ENCODE results near the gene LYRM9.
"Not testable (repeated sequence)": the region's sequence is repeated elsewhere in the genome, so short reads cannot be mapped to it uniquely, and the experiment has no call there.

LYRM9 gene

DNA sequence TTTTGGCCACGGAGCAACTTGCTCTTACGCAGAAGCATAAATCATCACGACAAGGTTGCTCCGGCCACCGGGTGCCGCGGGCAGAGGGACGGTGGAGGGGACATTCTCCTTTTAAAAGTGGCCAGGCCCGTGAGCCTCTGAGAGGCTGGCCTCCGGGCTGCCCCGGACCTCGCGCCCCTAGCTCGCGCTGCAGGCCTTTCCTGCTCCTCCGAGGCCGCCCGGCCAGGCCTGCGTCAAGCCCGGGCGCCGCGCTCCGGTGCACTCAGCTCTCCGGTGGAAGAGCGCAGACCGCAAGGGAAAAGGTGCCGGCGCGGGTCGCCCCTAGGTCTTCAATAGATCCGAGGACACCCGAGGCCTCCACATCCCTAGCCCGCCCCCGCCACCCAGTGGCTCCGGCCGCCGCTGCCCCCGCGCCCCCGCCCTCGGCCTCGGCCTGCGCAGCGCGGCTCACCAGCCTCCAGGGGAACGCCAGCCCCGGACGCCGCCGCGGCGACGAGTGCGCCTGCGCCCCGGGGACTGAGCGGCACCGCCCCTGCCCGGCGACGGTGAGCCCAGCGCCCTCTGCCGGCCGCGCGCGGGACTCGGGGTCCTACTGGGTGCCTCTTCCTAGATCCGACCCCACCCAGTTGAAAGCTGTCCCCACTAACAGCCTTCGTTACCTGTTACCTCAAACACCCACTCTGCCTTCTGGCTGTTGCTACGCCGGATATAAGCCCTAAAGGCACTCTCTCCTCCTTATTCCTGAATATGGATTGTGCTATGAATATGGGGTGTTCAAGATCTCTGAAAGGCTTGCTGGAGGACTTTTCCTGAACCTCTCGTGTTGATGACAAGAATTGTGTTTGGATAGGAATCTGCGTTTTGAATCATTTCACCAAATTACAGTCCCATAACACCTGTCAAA is at the start of gene LYRM9:
Gene LYRM9 (minus strand): TSS at position 500 of the 904 bp plus-strand sequence. CDS start 10,671 bp downstream, outside the sequence.
- DNase-seq (ENCODE audit: low read depth, low spot score): peak; percentile 96

DNA sequence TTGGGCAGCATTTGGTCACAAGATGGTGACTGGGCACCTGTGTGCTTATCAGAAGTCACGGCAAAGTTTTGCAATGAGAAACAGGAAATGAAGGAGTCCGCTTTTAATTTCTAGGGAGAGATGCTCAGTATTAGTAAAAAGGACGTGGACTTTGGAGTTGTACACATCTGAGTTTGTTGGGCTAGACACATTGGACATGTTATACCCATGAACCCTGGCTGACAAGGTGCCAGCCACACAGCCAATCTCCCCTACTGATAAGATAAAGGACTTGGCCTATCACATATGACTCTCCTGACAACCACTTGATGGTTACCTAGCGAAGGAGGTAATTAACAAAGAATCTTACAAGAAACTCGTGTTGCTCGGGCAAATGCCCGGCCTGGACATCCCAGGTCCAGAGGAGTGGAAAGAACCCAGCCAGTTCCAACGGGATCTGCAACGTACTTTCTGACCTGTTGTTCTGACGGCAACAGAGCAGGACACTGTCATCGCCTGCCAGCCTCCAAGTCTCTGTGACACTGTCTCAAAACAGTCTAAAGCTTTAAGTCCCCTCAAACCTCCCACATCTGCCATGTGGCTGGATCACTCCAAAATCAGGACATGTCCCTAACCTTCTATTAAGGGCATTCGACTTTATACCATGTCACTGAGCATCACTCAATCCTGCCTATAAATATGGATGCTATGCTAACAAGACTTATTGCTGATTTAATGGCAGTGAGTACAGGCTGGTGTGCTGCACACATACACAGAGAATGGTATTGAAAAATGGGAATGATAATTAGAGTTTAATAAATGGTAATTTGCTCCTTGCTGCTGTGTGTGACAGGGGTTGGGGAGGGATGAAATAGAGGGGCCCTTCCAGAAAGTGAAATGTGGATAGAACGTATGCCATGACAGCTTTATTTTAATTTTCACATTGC is 47.6 kb upstream of the LYRM9 start:
- no peak for DNase-seq (ENCODE audit: low read depth, low spot score)

DNA sequence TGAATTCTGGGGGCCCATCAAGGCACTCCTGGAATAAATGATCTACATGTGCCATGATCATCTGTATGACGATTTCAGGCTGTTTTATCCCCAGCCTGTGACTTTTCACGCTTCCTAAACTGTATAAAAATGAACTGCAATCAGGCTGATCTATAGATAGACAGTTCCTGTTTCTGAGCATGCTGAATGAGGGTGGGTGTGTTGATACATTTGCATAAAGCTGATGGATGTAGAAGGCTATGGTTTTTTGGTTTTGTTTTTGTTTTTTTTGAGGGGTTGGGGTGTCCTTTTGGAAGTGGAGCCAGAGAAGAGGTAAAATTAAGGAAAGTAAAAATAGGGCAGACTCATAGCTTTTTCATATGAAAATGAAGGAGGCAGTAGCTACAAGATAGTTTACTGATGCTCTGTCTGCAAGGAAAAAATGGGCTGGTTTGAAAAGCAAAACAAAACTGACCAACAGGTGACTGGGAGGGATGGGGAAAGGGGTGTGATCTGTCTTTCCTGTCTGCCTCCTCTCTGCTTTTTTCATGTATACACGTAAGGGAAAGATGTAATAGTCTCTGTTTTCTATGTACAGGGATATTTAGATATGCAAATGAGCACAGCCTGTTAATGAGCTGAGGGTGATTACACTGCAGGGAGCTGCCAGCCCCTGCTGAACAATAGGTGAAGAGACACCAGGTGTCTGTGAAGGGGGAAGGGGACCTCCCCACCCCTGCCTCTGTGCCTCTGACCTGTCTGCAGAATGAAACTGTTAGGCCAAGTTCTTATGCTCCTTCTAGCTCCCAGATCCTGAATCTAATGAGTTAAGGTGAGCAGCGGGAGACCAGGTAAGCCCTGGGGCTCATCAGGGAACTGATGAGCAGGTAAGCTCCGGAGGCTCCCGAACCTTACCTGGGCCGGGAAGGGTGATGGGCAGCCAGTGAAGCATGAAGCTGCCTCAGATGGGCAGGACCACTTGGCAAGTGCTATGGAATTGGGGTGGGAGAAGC is 46.6 kb upstream of the LYRM9 start:
- no peak for DNase-seq (ENCODE audit: low read depth, low spot score)

DNA sequence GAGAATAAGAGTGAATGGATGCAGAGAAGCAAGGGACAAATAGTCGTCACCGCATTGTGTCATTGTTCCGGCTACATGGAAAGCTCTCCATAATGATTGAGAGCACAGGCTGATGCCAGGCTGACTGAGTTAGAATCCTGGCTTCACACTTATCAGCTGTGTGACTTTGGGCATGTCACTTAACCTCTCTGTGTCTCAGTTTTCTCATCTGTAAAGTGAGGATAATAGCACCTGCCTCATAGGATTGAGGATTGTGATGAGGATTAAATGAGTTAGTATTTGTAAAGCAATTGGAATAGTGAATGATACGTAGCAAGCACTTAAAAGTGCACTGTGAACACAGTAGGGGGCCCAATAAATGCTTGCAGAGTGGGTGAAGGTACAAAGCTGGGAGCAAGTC is 45.7 kb upstream of the LYRM9 start:
- DNase-seq (ENCODE audit: low read depth, low spot score): no peak

DNA sequence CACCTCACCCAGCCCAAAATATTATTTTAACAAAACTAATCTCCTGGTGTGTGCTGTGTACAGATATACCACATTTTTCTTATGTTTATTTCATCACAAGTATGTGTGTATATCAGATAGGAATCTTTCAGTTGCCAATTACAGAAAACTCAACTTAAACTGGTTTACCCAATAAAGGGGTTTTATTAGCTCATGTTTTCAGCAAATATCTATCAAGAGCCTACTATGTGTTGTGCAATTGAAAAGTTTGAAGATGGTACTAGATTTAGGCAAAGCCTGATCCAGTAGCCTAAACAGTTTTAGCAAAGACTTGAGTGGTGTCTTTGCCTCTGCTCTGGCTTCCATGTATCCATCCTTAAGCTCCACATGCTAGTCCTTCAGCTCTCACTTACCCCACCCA is 45.1 kb upstream of the LYRM9 start:
- no peak for DNase-seq (ENCODE audit: low read depth, low spot score)

DNA sequence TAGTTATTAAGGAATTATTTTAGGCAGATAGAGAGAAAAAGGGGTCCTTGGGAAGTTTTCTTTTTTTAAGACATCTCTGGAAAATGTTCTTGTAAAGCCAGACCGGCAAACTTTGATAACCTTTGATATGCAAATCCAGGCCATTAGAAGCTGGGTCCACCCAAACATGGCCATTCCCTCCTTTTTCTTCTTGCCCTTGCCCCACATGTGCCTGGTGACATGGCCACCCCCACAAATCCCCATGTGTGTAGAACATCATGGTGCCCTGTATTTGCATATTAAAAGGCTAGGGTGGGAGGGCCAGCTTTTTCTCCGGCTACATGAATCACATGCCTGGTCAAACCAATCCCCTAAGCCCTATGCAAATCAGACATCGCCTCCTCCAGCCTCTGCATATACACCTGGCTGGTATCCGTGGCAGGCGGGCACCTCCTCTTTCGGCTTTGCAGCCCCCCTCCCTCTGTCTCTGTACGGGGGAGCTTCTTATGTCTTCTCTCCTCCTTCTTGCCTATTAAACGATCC is 43.9 kb upstream of the LYRM9 start:
- no peak for DNase-seq (ENCODE audit: low read depth, low spot score)

DNA sequence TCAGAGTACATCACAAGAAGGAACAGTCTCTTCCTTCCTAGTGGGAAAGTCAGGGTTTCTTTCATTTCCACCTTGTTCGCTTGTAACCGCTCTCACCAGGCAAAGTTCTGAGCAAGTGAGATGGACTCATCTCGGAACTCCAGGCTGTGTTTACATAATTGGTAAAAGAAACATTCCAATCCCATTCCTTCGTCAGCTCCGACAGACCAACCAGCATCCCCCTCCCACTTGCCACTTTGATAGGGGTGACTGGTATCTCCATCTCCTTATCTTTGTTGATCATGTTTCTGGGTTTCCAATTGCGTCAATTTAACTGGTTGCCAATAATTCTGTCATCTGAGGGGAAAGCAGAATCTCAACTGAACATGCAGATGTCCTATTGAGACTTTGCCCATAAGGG is 36.8 kb upstream of the LYRM9 start:
- no peak for DNase-seq (ENCODE audit: low read depth, low spot score)

DNA sequence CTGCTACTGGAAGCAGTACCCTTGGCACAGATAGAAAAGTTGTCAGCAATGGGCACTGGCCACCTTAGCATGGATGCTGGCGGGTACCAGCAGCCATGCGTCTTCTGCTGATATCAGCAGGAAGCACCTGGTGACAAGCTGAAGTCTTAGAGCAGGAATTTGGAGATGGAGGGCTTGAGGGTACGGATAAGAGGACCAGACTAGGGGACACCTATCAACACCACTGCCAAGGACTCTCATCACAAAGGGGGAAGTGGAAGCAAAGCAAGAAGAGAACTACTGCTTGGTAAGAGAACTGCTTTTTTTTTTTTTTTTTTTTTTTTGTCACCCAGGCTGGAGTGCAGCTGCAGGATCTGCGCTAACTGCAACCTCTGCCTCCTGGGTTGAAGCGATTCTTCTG is 35.4 kb upstream of the LYRM9 start:
- DNase-seq (ENCODE audit: low read depth, low spot score): no peak

DNA sequence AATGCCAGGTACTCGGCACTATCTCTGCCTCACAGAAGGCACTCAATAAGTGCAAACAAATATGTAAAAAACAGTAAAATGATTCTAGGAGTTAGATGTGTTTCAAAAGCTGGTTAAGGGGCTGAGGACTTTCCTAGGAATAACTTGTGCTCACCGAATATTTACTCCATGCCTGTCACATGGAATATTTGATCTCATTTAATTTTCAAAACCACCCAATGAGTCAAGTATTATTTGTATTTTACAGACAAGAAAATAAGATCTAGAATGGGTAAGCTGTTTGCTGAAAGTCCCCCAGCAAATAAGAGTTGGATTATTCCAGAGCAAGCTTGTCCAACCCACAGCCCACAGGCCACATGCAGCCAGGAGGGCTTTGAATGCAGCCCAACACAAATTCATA is 34.6 kb upstream of the LYRM9 start:
- no peak for DNase-seq (ENCODE audit: low read depth, low spot score)

DNA sequence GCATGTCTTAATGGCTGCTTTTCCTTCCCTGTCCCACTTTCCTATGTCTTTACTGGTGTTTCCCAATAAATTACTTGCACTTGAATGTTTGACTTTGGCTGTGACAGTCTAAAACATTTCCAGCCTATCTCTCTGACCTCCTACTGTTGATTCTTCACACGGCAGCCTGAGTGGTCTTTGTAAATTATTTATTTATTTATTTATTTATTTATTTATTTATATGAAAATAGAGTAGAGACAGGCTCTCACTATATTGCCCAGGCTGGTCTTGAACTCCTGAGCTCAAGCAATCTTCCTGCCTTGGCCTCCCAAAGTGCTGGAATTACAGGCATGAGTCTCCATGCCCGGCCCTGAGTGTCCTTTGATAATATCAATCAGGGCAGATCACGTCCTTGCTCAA is 28.4 kb upstream of the LYRM9 start:
- DNase-seq (ENCODE audit: low read depth, low spot score): no peak

DNA sequence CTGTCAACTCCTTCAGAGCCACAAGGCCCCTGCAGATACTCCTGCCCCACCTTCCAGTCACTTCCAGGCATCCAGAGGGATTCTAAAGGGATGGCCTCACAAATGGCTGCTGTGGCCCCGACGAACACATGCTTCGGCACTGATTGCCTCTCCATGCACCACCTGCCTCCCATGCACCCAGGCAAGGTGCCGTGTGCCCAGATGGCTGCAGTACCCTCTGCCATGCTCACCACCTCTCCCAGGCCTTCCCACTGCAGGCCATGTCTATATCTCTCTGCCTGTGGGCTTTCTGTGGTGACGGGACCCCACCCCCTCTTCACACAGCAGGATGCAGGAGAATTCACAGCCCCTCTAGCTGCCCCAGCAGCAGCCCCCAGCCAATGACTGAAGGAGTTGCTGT is 27.9 kb upstream of the LYRM9 start:
- DNase-seq (ENCODE audit: low read depth, low spot score): no peak

DNA sequence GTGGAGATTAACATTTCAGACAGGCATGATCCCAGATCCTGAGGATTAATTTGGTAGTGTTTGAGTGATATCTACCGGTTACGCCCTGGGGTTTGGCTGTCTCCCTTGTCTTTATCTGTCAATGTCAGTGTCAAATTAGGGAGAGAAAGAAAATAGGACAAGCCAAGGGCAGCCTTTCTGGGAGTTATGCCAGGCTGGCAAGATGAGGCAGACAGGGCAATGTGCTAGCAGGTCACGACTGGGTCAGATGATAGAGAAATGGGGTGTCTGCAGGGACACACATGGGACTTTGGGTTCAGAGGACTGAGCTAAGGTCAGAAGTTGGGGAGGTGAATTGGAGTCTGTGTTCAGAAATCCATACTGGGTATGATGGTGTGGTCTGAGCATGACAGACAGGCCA is 27.4 kb upstream of the LYRM9 start:
- no peak for DNase-seq (ENCODE audit: low read depth, low spot score)

DNA sequence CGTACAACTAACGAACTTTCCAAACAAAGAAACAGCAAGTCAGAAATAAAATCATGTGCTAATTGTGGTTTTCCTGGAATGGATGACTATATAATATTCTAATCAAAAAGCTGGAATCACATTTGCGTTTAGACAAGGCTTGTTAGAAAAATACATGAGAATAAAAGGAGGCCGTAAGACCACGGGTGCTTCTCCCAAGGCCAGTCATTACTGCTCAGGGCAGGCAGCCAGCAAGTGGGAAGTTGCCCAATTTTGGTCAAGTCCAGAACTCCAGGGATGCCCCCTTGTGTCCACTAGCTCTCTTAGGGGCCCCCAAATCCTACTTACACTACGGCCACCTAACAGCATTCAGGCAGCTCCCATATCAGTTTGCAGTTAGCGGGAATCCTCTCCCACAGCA is 25.9 kb upstream of the LYRM9 start:
- DNase-seq (ENCODE audit: low read depth, low spot score): peak; percentile 12

DNA sequence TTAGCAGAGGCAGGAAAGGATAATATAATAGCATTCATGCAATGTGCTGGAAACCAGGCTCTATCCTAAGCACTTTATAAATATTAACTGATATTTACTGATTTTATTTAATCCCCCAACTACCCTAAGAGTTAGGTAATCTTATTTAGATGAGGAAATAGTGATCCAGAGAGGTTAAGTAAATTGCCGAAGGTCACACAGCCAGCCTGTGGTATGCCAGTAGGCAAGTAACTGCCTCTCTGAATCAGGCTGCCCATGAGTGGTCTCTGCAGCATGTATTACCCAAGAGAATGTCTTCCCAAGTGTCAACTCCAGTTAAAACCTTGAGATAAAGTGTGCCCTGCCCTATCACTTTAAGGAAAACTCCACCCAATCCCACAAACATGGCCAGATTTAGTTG is 25.3 kb upstream of the LYRM9 start:
- no peak for DNase-seq (ENCODE audit: low read depth, low spot score)

DNA sequence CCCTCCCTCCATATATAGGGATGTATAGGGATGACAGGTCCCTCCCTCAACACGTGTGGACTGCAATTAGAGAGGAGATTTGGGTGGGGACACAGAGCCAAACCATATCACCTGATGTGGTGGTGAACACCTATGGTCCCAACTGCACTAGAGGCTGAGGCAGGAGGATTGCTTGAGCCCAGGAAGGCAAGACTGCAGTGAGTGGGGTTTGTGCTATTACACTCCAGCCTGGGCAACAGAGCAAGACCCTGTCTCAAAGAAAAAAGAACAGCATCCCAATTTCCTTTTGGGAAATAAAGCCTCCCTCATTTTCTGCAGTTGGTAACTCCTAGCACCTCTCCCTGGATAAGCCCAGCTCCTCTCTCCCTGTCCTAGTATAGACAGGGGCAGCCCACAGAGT is 23.8 kb upstream of the LYRM9 start:
- no peak for DNase-seq (ENCODE audit: low read depth, low spot score)

DNA sequence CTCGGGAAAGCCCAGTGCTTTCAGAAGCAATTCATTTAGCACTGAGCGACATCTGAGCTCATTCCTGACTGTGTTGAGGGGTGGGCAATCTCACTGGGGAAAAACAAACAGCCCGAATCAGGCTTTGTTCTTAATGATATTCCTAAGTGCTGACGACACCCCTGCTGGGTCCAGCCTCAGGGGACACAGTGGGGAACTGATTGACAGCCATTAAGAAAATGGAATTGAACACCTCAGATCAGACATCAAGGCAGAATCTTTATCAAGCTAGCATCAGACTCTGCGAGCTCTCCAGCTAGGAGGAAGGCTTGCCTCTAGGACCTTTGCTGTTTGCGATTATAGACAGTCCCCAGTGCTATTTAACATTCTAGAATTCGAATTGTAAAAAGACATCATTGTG is 22.5 kb upstream of the LYRM9 start:
- no peak for DNase-seq (ENCODE audit: low read depth, low spot score)

DNA sequence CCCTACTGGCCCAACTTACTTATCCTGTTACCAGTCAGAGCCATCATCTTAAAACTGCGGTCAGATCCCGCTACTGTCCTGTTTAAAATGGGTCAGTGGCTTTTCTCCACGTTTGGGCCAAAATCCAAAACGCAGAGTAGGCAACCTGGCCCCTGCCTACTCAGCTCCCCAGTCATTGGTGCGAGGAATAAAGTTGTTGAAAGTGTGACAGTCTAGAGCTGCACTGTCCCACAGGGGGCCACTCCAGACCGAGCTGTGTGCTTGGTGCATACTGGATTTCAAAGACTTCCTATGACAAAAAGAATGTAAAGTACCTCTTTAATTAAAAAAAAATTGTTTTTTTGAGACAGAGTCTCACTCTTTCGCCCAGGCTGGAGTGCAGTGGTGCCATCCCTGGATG is 21.2 kb upstream of the LYRM9 start:
- no peak for DNase-seq (ENCODE audit: low read depth, low spot score)

DNA sequence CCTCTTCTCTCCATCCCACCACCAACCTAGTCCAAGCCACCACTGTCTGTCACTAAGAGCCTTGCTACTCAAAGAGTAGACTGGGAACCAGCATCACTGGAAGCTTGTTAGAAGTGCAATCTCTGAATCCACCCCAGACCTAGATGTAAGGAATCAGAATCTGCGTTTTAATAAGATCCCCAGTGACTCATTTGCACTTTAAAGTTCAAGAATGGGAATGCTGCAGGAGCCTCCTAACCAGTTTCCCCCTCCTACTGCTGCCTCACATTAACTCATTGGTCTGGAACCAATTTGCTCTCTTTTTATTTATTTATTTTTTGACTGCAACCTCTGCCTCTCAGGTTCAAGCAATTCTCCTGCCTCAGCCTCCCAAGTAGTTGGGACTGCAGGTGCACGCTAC is 19.8 kb upstream of the LYRM9 start:
- no peak for DNase-seq (ENCODE audit: low read depth, low spot score)

DNA sequence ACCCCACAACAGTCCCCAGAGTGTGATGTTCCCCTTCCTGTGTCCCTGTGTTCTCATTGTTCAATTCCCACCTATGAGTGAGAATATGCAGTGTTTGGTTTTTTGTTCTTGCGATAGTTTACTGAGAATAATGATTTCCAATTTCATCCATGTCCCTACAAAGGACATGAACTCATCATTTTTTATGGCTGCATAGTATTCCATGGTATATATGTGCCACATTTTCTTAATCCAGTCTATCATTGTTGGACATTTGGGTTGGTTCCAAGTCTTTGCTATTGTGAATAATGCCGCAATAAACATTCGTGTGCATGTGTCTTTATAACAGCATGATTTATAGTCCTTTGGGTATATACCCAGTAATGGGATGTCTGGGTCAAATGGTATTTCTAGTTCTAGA is 19.1 kb upstream of the LYRM9 start:
- not testable (repeated sequence) for DNase-seq (ENCODE audit: low read depth, low spot score)

DNA sequence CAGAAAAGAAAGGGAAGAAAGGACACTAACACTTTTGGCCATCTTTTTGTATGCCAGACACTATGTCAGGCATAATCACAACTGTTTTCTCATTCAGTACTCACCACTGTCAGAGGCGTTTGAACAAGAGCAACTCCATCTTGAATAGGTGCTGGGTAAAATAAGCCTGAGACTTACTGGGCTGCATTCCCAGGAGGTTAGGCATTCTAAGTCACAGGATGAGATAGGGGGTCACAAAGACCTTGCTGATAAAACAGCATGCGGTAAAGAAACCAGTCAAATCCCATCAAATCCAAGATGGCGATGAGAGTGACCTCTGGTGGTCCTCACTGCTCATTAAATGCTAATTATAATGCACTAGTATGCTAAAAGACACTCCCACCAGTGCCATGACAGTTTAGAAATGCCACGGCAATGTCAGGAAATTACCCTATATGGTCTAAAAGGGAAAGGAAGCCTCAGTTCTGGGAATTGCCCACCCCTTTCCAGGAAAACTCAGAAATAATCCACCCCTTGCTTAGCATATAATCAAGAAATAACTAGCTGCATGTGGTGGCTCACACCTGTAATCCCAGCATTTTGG is 14.9 kb upstream of the LYRM9 start:
- DNase-seq (ENCODE audit: low read depth, low spot score): no peak

DNA sequence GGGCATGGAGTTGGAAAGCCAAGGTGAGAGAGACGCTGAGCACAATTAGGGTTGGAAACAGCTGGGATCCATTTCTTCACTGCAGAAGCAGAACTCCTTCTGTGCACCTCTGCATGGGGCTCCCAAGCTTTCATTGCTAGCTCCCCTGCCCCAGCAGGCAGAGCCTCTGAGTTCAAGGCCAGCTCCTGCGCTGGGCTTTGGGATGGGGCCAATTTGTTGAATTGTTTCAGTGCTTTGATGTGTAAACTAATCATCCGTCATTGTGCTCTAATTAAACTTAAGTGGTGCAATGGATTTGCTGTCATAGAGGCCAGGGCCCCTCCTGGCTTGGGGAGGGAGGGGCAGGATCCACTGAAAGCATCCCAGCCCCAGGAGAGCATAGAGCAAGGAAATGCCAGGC is 13.5 kb upstream of the LYRM9 start:
- no peak for DNase-seq (ENCODE audit: low read depth, low spot score)

Data from astrocyte of the hippocampus (primary cell).